ENCODE results near the gene KLHL2.
"Not testable (repeated sequence)": the region's sequence is repeated elsewhere in the genome, so short reads cannot be mapped to it uniquely, and the experiment has no call there.

GRCh38 chr4:165238041-165238640, 30.8 kb downstream of the KLHL2 start:
- TF ChIP-seq POLR2A (IDR thresholded peaks at IDR 0.05) = not testable (repeated sequence)
- TF ChIP-seq, protein P1, sequence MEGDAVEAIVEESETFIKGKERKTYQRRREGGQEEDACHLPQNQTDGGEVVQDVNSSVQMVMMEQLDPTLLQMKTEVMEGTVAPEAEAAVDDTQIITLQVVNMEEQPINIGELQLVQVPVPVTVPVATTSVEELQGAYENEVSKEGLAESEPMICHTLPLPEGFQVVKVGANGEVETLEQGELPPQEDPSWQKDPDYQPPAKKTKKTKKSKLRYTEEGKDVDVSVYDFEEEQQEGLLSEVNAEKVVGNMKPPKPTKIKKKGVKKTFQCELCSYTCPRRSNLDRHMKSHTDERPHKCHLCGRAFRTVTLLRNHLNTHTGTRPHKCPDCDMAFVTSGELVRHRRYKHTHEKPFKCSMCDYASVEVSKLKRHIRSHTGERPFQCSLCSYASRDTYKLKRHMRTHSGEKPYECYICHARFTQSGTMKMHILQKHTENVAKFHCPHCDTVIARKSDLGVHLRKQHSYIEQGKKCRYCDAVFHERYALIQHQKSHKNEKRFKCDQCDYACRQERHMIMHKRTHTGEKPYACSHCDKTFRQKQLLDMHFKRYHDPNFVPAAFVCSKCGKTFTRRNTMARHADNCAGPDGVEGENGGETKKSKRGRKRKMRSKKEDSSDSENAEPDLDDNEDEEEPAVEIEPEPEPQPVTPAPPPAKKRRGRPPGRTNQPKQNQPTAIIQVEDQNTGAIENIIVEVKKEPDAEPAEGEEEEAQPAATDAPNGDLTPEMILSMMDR (IDR thresholded peaks at IDR 0.05) = not testable (repeated sequence)

All from body of pancreas (tissue), 4 donors.